SHP77 treated with DMSO at 0.1 percent for 48 hours (cell line): ENCODE measurements around the gene E2F2.
"Not testable (repeated sequence)": the region's sequence is repeated elsewhere in the genome, so short reads cannot be mapped to it uniquely, and the experiment has no call there.

Experiments
- DNase-seq: peaks from one replicate; lab custom pipeline; 2025; lab: John Stamatoyannopoulos, UW

Gene E2F2

GRCh38 chr1:23524163-23524562 lies 6.9 kb downstream of the E2F2 start:
- no peak for DNase-seq

GRCh38 chr1:23522244-23522982 lies 8.6 kb downstream of the E2F2 start:
- DNase-seq = no peak

- no peak for DNase-seq
These were observed 9.4 kb downstream of the E2F2 start for GRCh38 chr1:23521588-23521987.

- DNase-seq = no peak
These were observed 13.5 kb downstream of the E2F2 start for GRCh38 chr1:23517581-23517980.

GRCh38 chr1:23515905-23516304 lies 15.1 kb downstream of the E2F2 start:
- no peak for DNase-seq

GRCh38 chr1:23514111-23514679 lies 16.8 kb downstream of the E2F2 start:
- no peak for DNase-seq

GRCh38 chr1:23509896-23510295 lies 21.1 kb downstream of the E2F2 start:
- no peak for DNase-seq

- no peak for DNase-seq
These were observed 24.5 kb downstream of the E2F2 start for GRCh38 chr1:23506376-23507107.

- DNase-seq = no peak
These were observed 25.2 kb downstream of the E2F2 start for GRCh38 chr1:23505851-23506250.

- DNase-seq = not testable (repeated sequence)
These were observed 26.9 kb downstream of the E2F2 start for GRCh38 chr1:23504156-23504555.

GRCh38 chr1:23502951-23503350 lies 28.1 kb downstream of the E2F2 start:
- DNase-seq = no peak

- DNase-seq = no peak
These were observed 30.6 kb downstream of the E2F2 start for GRCh38 chr1:23500466-23500865.

GRCh38 chr1:23497777-23498439 lies 33.1 kb downstream of the E2F2 start:
- no peak for DNase-seq

- no peak for DNase-seq
These were observed 34.4 kb downstream of the E2F2 start for GRCh38 chr1:23496490-23497181.

GRCh38 chr1:23494836-23495235 lies 36.2 kb downstream of the E2F2 start:
- not testable (repeated sequence) for DNase-seq

GRCh38 chr1:23492776-23493175 lies 38.3 kb downstream of the E2F2 start:
- DNase-seq = not testable (repeated sequence)

- DNase-seq = no peak
These were observed 38.8 kb downstream of the E2F2 start for GRCh38 chr1:23492132-23492720.

- no peak for DNase-seq
These were observed 41.2 kb downstream of the E2F2 start for GRCh38 chr1:23489842-23490241.

GRCh38 chr1:23485002-23485332 lies 46.1 kb downstream of the E2F2 start:
- no peak for DNase-seq

GRCh38 chr1:23484253-23485001 lies 46.6 kb downstream of the E2F2 start:
- no peak for DNase-seq
